SK-N-SH treated with all-trans-retinoic acid at 6 μM for 48 hours (cell line): ENCODE data around the gene HARS1.

Source experiments
- ARNTL ChIP-seq: fragments of 450-650 bp; formaldehyde crosslinking; IDR thresholded peaks from 2 replicates; pipeline ENCODE4 v1.5.0; 2020; ENCODE audit warnings: low read depth, mild to moderate bottlenecking, moderate library complexity, borderline replicate concordance
- CSDC2 ChIP-seq: fragments of 250-450 bp; sonication (Bioruptor Pico); IDR thresholded peaks from 2 replicates; pipeline ENCODE4 v1.5.0; 2020; ENCODE audit warnings: mild to moderate bottlenecking, moderate library complexity
- ESRRG ChIP-seq: fragments of 250-450 bp; sonication (Bioruptor Pico); IDR thresholded peaks from 2 replicates; pipeline ENCODE4 v1.6.1; 2021; ENCODE audit warnings: mild to moderate bottlenecking
- RARB ChIP-seq: fragments of 250-450 bp; sonication (Bioruptor Pico); IDR thresholded peaks from 2 replicates; pipeline ENCODE4 v1.8.0; 2021; ENCODE audit warnings: mild to moderate bottlenecking, moderate library complexity
- SNAI2 ChIP-seq: fragments of 250-450 bp; sonication (Bioruptor Pico); IDR thresholded peaks from 2 replicates; pipeline ENCODE4 v1.5.0; 2020; ENCODE audit warnings: mild to moderate bottlenecking, moderate library complexity
- TOX ChIP-seq: fragments of 250-450 bp; sonication (Bioruptor Pico); IDR thresholded peaks from 2 replicates; pipeline ENCODE4 v1.8.0; 2021; ENCODE audit warnings: mild to moderate bottlenecking, moderate library complexity, borderline replicate concordance
- ZFP30 ChIP-seq: fragments of 450-650 bp; formaldehyde crosslinking; IDR thresholded peaks from 2 replicates; pipeline ENCODE4 v1.5.0; 2022; ENCODE audit warnings: mild to moderate bottlenecking, moderate library complexity
- ZNF70 ChIP-seq: fragments of 450-650 bp; formaldehyde crosslinking; IDR thresholded peaks from 2 replicates; pipeline ENCODE4 v1.5.0; 2020; ENCODE audit warnings: mild to moderate bottlenecking, moderate library complexity
- TF ChIP-seq, protein P1 (sequence below): fragments of 250-450 bp; sonication (Bioruptor Pico); IDR thresholded peaks from 2 replicates; pipeline ENCODE4 v1.5.1; 2020; ENCODE audit warnings: low read depth, mild to moderate bottlenecking, moderate library complexity
- TF ChIP-seq, protein P2 (sequence below): fragments of 250-450 bp; sonication (Bioruptor Pico); IDR thresholded peaks from 2 replicates; pipeline ENCODE4 v1.5.1; 2021; ENCODE audit warnings: mild to moderate bottlenecking, moderate library complexity
- TF ChIP-seq, protein P3 (sequence below): fragments of 250-450 bp; sonication (Bioruptor Pico); IDR thresholded peaks from 2 replicates; pipeline ENCODE4 v1.8.0; 2021; ENCODE audit warnings: low read depth, mild to moderate bottlenecking, moderate library complexity, borderline replicate concordance
- TF ChIP-seq, protein P4 (sequence below): fragments of 250-450 bp; sonication (Bioruptor Pico); IDR thresholded peaks from 2 replicates; pipeline ENCODE4 v1.8.0; 2020; ENCODE audit warnings: mild to moderate bottlenecking, moderate library complexity, borderline replicate concordance
- TF ChIP-seq, protein P5 (sequence below): fragments of 250-450 bp; sonication (Bioruptor Pico); IDR thresholded peaks from 2 replicates; pipeline ENCODE4 v1.5.0; 2020; ENCODE audit warnings: mild to moderate bottlenecking, moderate library complexity

DNA sequence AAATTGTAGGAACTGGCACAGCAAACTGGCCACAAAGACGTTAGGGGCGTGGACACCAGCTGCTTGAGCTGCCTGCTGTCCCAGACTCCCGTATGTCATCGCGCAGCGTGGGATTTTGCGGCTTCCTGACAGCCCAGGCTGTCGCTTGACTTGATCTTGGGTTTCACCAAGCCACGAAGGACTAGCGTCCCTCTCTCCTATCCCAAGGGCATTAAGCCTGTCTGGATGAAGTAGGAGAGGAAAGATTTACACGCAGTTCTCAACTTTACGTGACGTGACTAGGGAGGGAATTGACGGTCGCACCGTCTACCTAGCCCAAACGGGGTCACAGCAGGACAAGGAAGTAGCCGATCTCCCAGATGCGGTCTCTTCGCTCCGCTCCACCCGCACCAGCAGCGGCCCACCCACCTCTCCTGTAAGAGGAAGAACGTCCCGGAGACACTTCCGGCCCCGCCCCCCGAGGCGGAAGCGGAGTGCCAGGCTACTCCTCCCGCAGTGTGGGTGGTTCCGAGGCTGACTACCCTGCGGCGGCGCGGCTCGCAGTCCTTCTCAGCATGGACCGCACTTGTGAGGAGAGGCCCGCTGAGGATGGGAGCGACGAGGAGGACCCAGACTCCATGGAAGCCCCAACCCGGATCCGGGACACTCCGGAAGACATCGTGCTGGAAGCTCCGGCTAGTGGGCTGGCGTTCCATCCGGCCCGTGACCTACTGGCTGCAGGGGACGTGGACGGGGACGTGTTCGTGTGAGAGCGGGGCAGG lies 26.6 kb downstream of the HARS1 start, which contains the start of gene WDR55:
- TF ChIP-seq ESRRG (no peak), CSDC2 (CRISPR knock-in tag) (no peak), TOX (no peak), ZFP30 (no peak), RARB (CRISPR knock-in tag) (no peak), ZNF70 (no peak), SNAI2 (CRISPR knock-in tag) (no peak), ARNTL (CRISPR knock-in tag) (no peak)
- TF ChIP-seq, protein P1, sequence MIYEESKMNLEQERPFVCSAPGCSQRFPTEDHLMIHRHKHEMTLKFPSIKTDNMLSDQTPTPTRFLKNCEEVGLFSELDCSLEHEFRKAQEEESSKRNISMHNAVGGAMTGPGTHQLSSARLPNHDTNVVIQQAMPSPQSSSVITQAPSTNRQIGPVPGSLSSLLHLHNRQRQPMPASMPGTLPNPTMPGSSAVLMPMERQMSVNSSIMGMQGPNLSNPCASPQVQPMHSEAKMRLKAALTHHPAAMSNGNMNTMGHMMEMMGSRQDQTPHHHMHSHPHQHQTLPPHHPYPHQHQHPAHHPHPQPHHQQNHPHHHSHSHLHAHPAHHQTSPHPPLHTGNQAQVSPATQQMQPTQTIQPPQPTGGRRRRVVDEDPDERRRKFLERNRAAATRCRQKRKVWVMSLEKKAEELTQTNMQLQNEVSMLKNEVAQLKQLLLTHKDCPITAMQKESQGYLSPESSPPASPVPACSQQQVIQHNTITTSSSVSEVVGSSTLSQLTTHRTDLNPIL: no peak
- TF ChIP-seq, protein P2, sequence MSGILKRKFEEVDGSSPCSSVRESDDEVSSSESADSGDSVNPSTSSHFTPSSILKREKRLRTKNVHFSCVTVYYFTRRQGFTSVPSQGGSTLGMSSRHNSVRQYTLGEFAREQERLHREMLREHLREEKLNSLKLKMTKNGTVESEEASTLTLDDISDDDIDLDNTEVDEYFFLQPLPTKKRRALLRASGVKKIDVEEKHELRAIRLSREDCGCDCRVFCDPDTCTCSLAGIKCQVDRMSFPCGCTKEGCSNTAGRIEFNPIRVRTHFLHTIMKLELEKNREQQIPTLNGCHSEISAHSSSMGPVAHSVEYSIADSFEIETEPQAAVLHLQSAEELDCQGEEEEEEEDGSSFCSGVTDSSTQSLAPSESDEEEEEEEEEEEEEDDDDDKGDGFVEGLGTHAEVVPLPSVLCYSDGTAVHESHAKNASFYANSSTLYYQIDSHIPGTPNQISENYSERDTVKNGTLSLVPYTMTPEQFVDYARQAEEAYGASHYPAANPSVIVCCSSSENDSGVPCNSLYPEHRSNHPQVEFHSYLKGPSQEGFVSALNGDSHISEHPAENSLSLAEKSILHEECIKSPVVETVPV: no peak
- TF ChIP-seq, protein P3, sequence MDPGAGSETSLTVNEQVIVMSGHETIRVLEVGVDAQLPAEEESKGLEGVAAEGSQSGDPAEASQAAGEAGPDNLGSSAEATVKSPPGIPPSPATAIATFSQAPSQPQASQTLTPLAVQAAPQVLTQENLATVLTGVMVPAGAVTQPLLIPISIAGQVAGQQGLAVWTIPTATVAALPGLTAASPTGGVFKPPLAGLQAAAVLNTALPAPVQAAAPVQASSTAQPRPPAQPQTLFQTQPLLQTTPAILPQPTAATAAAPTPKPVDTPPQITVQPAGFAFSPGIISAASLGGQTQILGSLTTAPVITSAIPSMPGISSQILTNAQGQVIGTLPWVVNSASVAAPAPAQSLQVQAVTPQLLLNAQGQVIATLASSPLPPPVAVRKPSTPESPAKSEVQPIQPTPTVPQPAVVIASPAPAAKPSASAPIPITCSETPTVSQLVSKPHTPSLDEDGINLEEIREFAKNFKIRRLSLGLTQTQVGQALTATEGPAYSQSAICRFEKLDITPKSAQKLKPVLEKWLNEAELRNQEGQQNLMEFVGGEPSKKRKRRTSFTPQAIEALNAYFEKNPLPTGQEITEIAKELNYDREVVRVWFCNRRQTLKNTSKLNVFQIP (CRISPR knock-in tag): no peak
- TF ChIP-seq, protein P4, sequence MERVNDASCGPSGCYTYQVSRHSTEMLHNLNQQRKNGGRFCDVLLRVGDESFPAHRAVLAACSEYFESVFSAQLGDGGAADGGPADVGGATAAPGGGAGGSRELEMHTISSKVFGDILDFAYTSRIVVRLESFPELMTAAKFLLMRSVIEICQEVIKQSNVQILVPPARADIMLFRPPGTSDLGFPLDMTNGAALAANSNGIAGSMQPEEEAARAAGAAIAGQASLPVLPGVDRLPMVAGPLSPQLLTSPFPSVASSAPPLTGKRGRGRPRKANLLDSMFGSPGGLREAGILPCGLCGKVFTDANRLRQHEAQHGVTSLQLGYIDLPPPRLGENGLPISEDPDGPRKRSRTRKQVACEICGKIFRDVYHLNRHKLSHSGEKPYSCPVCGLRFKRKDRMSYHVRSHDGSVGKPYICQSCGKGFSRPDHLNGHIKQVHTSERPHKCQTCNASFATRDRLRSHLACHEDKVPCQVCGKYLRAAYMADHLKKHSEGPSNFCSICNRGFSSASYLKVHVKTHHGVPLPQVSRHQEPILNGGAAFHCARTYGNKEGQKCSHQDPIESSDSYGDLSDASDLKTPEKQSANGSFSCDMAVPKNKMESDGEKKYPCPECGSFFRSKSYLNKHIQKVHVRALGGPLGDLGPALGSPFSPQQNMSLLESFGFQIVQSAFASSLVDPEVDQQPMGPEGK (CRISPR knock-in tag): no peak
- TF ChIP-seq, protein P5, sequence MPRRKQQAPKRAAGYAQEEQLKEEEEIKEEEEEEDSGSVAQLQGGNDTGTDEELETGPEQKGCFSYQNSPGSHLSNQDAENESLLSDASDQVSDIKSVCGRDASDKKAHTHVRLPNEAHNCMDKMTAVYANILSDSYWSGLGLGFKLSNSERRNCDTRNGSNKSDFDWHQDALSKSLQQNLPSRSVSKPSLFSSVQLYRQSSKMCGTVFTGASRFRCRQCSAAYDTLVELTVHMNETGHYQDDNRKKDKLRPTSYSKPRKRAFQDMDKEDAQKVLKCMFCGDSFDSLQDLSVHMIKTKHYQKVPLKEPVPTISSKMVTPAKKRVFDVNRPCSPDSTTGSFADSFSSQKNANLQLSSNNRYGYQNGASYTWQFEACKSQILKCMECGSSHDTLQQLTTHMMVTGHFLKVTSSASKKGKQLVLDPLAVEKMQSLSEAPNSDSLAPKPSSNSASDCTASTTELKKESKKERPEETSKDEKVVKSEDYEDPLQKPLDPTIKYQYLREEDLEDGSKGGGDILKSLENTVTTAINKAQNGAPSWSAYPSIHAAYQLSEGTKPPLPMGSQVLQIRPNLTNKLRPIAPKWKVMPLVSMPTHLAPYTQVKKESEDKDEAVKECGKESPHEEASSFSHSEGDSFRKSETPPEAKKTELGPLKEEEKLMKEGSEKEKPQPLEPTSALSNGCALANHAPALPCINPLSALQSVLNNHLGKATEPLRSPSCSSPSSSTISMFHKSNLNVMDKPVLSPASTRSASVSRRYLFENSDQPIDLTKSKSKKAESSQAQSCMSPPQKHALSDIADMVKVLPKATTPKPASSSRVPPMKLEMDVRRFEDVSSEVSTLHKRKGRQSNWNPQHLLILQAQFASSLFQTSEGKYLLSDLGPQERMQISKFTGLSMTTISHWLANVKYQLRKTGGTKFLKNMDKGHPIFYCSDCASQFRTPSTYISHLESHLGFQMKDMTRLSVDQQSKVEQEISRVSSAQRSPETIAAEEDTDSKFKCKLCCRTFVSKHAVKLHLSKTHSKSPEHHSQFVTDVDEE (CRISPR knock-in tag): no peak
